K562 (cell line): Measurements from ENCODE around the gene LASP1NB.

Experiments used
- ATAC-seq: fragments of 200-7000 bp; cut with Tn5 transposase; 3 replicates; pipeline ENCODE4 v1.9.1; 2020; ENCODE audit warnings: moderate library complexity
- BruUV-seq: library from RNA; stranded (reverse); fragments of 400-500 nt; replicated peaks from 2 replicates; lab custom pipeline; 2021; lab: Mats Ljungman, UMichigan
- CTCF ChIA-PET: fragments of 300-600 bp; formaldehyde crosslinking; extraction: SDS; loops from one replicate; lab custom pipeline; 2021; ENCODE audit warnings: low intra/inter-chr PET ratio; lab: Yijun Ruan, JAX
- POLR2A ChIA-PET: fragments of 300-600, 350-650 bp; sonication (Branson Sonifier 250); formaldehyde crosslinking; extraction: SDS; loops from one replicate; lab custom pipeline; 2021; ENCODE audit warnings: antibody characterized with exemption, inconsistent platforms; lab: Yijun Ruan, JAX
- DNase-seq, 4 experiments: peaks; one replicate each; pipeline versions ENCODE4 v3.0.0 to v3.0.0-alpha.2; 2011 to 2018; ENCODE audit warnings: low spot score in 3 of 4, mixed read lengths in 3 of 4; ENCODE audit errors: extremely low read depth in 1 of 4
- FAIRE-seq: peaks from 2 replicates; lab custom pipeline; 2011; peaks lifted over from hg19 to GRCh38; lab: Jason Lieb, UNC
- H2AFZ ChIP-seq: 2 replicates; pipeline ENCODE4 v1.6.0; 2011; ENCODE audit warnings: low read depth, low read length, control low read depth, inconsistent platforms
- H3K27ac ChIP-seq: fragments of 200-600 bp; 3 replicates; pipeline ENCODE4 v1.8.0; 2011; ENCODE audit warnings: low read depth, mild to moderate bottlenecking, control low read depth, inconsistent platforms, low read length, moderate library complexity, mixed read lengths; ENCODE audit errors: extremely low read depth
- H3K27me3 ChIP-seq, 2 experiments: fragments of 300-600 bp in 1 of 2; 2 replicates in 1 of 2; 3 replicates in 1 of 2; pipeline versions ENCODE4 v1.6.0 to v1.8.0; 2011; ENCODE audit warnings: inconsistent platforms in 2 of 2, low read length in 2 of 2, mild to moderate bottlenecking in 1 of 2, mixed read lengths in 1 of 2, moderate library complexity in 1 of 2; ENCODE audit not compliant: control insufficient read depth in 2 of 2, insufficient read depth in 2 of 2
- H3K36me3 ChIP-seq: fragments of 300-600 bp; 3 replicates; pipeline ENCODE4 v1.8.0; 2011; ENCODE audit warnings: mild to moderate bottlenecking, low read length, inconsistent platforms; ENCODE audit not compliant: control insufficient read depth, insufficient read depth
- H3K4me1 ChIP-seq, 2 experiments: fragments of 200-600 bp in 1 of 2; replicated peaks in 1 of 2; 2 replicates in 1 of 2; 3 replicates in 1 of 2; pipeline versions ENCODE4 v1.5.1 to v1.8.0; 2011; ENCODE audit warnings: inconsistent platforms in 2 of 2, low read length in 2 of 2, mild to moderate bottlenecking in 1 of 2, mixed read lengths in 1 of 2, moderate library complexity in 1 of 2; ENCODE audit not compliant: control insufficient read depth in 2 of 2, insufficient read depth in 2 of 2
- H3K4me2 ChIP-seq: 2 replicates; pipeline ENCODE4 v1.6.1; 2011; ENCODE audit warnings: low read length, control low read depth, inconsistent platforms, mixed read lengths; ENCODE audit not compliant: insufficient read depth
- H3K4me3 ChIP-seq: fragments of 200-600 bp; sonication (generic), shearing (Covaris generic); 2 replicates; pipeline ENCODE4 v1.5.1; 2016; ENCODE audit warnings: control low read depth, inconsistent platforms
- H3K79me2 ChIP-seq: fragments of 200-600 bp; 3 replicates; pipeline ENCODE4 v1.8.0; 2011; ENCODE audit warnings: low read length, inconsistent platforms; ENCODE audit not compliant: control insufficient read depth, insufficient read depth
- H3K9ac ChIP-seq, 2 experiments: 2 replicates each; pipeline versions ENCODE4 v1.6.0 to v1.6.1; 2011; ENCODE audit warnings: low read depth in 2 of 2, low read length in 2 of 2, control low read depth in 1 of 2, inconsistent platforms in 1 of 2, mild to moderate bottlenecking in 1 of 2, mixed read lengths in 1 of 2; ENCODE audit not compliant: insufficient read depth in 1 of 2
- H3K9me1 ChIP-seq: one replicate; pipeline ENCODE4 v1.6.0; 2011; ENCODE audit warnings: inconsistent platforms, mild to moderate bottlenecking, low read length, moderate library complexity; ENCODE audit not compliant: control insufficient read depth, insufficient read depth
- H3K9me3 ChIP-seq: replicated peaks from 2 replicates; pipeline ENCODE4 v1.5.1; 2011; ENCODE audit warnings: low read depth, low read length, inconsistent platforms; ENCODE audit not compliant: control insufficient read depth, insufficient read depth
- H4K20me1 ChIP-seq: replicated peaks from 2 replicates; pipeline ENCODE4 v1.6.1; 2011; ENCODE audit warnings: low read length, inconsistent platforms, mixed read lengths; ENCODE audit not compliant: control insufficient read depth, insufficient read depth
- BRF2 ChIP-seq: IDR thresholded peaks from 3 replicates; pipeline ENCODE4 v1.6.1; 2011; ENCODE audit warnings: borderline replicate concordance, mild to moderate bottlenecking; ENCODE audit not compliant: insufficient read length, insufficient read depth
- CREB3 ChIP-seq: fragments of 450-650 bp; conservative IDR thresholded peaks from 2 replicates; pipeline ENCODE4 v1.6.1; 2016; ENCODE audit warnings: missing genetic modification characterization, low read depth, mild to moderate bottlenecking, missing compliant biosample characterization, moderate library complexity
- DEAF1 ChIP-seq: fragments of 450-650 bp; formaldehyde crosslinking; IDR thresholded peaks from 2 replicates; pipeline ENCODE4 v1.4.0; 2020; ENCODE audit warnings: mild to moderate bottlenecking, moderate library complexity
- SMAD1 ChIP-seq: fragments of 150-350 bp; IDR thresholded peaks from 2 replicates; pipeline ENCODE4 v1.6.1; 2014; ENCODE audit warnings: low read length, low read depth; ENCODE audit not compliant: partially characterized antibody
- SMARCB1 ChIP-seq: IDR thresholded peaks from 2 replicates; pipeline ENCODE4 v1.6.1; 2011; ENCODE audit warnings: improper control_type of control experiment, low read depth; ENCODE audit not compliant: insufficient read length
- TSHZ1 ChIP-seq: fragments of 250-450 bp; sonication (Bioruptor Pico); IDR thresholded peaks from 2 replicates; pipeline ENCODE4 v1.4.0; 2020; ENCODE audit warnings: mild to moderate bottlenecking, moderate library complexity
- ZFP30 ChIP-seq: fragments of 250-450 bp; sonication (Bioruptor Pico); IDR thresholded peaks from 2 replicates; pipeline ENCODE4 v1.8.0; 2022; ENCODE audit warnings: moderate library complexity, mild to moderate bottlenecking, inconsistent platforms, borderline replicate concordance
- ZNF165 ChIP-seq: fragments of 250-450 bp; sonication (Bioruptor Pico); IDR thresholded peaks from 2 replicates; pipeline ENCODE4 v1.4.0; 2020; ENCODE audit warnings: borderline replicate concordance
- WGBS: fragments of 100-300 bp; shearing (Covaris generic); methylation state at CpG from one replicate; pipeline ENCODE4 v1.1.6; 2016; ENCODE audit warnings: low coverage, mixed read lengths; ENCODE audit not compliant: insufficient coverage; ENCODE audit errors: missing lambda C conversion rate; 5-methylcytosine and 5-hydroxymethylcytosine counted together
- in situ Hi-C: fragments of 300-500 bp; cut with MboI; formaldehyde crosslinking; loops from 4 replicates; pipeline ENCODE4 v1.15.0; 2018; ENCODE audit warnings: inconsistent platforms, mixed read lengths
- intact Hi-C: fragments of 100-400 bp; cut with micrococcal nuclease; formaldehyde crosslinking; loops from 2 replicates; pipeline ENCODE4 v1.14.2; 2022

Gene LASP1NB

GRCh38 chr17:38898812-38899348 lies 26.5 kb upstream of the LASP1NB start (continued):
- no peak for TF ChIP-seq BRF2
- TF ChIP-seq SMAD1, result no peak
- TF ChIP-seq ZNF165, result no peak
- TF ChIP-seq, all 486 proteins: peak for 45

GRCh38 chr17:38899421-38899820 lies 26.0 kb upstream of the LASP1NB start:
- H3K9me1 ChIP-seq, result no peaks in the 10 kb centered on the region
- ATAC-seq, result no peak
- ChIA-PET CTCF (no interaction called here), POLR2A (interaction anchor here (2.4 kb wide), 1 partner anchor 12 kb away, joined by 9 read pairs; no protein-coding TSS in a partner anchor)
- in situ Hi-C loops, result no loop called here
- TF ChIP-seq DEAF1 (no peak), ZFP30 (no peak), SMARCB1 (no peak), TSHZ1 (no peak), CREB3 (tag) (no peak)
- FAIRE-seq, result no peak
- H3K36me3 ChIP-seq, result peaks cover 72% of the 10 kb centered on the region
- H3K27ac ChIP-seq, result peak overlapping the region; percentile 62; the same call in 2 of the 3 replicates
- H3K27me3 ChIP-seq, result no peaks in the 10 kb centered on the region
- no TSS peak for BruUV-seq
- H3K9ac ChIP-seq, result peak overlapping the region in 1 of 2 experiments; percentile 79; a peak in 2 of 4 replicates
- DNase-seq, result no peak
- H3K4me2 ChIP-seq, result no peak overlapping the region
- intact Hi-C loops, result no loop called here
- 96% methylated on average over 4 of the region's 5 CpGs for WGBS
- no peaks in the 10 kb centered on the region for H3K9me3 ChIP-seq
- no peak overlapping the region for H3K4me3 ChIP-seq
- peaks cover 24% of the 10 kb centered on the region for H4K20me1 ChIP-seq
- no peak overlapping the region for H2AFZ ChIP-seq
- H3K4me1 ChIP-seq, result peaks cover 40 to 45% of the 10 kb centered on the region in 2 experiments
- peaks cover 26% of the 10 kb centered on the region for H3K79me2 ChIP-seq
